Adipocyte (in vitro differentiated cells): ENCODE measurements around the gene CHD9NB.
"Not testable (repeated sequence)": the region's sequence is repeated elsewhere in the genome, so short reads cannot be mapped to it uniquely, and the experiment has no call there.

Source experiments
- DNase-seq: peaks from one replicate; pipeline ENCODE4 v3.0.0-alpha.2; 2015; ENCODE audit warnings: low read depth
- H3K27me3 ChIP-seq: replicated peaks from 2 replicates; pipeline ENCODE4 v1.7.0; 2013; ENCODE audit warnings: mild to moderate bottlenecking, low read length, moderate library complexity; ENCODE audit not compliant: control insufficient read depth, insufficient read depth
- H3K36me3 ChIP-seq: 2 replicates; pipeline ENCODE4 v1.7.0; 2013; ENCODE audit warnings: low read length, mild to moderate bottlenecking, moderate library complexity; ENCODE audit not compliant: control insufficient read depth, insufficient read depth, severe bottlenecking
- H3K4me1 ChIP-seq: 2 replicates; pipeline ENCODE4 v1.7.0; 2013; ENCODE audit warnings: mild to moderate bottlenecking, low read length, moderate library complexity; ENCODE audit not compliant: control insufficient read depth, insufficient read depth
- H3K4me3 ChIP-seq: 2 replicates; pipeline ENCODE4 v1.7.0; 2013; ENCODE audit warnings: mild to moderate bottlenecking, low read length, moderate library complexity
- H3K9ac ChIP-seq: 2 replicates; pipeline ENCODE4 v1.7.0; 2013; ENCODE audit warnings: mild to moderate bottlenecking, low read length, moderate library complexity
- H3K9me3 ChIP-seq: 2 replicates; pipeline ENCODE4 v1.7.0; 2013; ENCODE audit warnings: mild to moderate bottlenecking, low read length, moderate library complexity; ENCODE audit not compliant: control insufficient read depth

CHD9NB gene

DNA sequence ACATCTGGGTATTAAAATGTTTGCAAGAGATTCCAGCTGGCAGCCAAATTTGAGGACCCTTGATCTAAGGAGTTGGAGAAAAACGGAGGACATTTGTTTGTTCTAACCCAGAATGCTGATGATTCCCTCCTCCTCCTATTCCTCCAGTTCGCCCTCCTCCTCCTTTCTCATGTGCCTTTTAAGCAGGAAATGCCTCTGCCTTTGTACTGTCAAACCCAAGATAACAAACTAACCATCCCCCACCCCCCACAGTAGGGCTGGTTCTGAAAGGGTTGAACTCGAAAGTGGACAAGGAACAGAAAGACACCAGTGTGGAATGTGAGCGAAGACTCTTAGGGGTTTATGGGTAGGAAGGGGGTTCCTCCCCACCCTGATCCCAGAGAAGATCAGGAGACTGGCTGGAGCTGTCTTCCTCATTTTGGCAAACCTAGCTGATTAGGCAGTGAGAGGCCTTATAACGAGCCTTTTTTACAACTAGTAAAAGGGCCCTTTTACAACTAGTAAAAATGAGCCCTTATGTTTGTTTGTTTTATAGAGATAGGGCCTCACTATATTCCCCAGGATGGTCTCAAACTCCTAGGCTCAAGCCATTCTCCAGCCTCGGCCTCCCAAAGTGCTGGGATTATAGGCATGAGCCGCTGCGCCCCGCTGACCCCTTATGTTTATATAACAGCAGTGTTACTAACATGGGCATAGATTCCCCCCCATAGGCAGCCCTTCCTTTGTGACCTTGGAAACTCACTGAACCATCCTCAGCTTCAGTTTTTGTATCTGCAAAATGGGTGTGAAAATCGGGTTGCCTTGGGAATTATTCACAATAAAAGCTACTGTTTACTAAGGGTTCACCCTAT, 3.1 kb upstream of the CHD9NB start:
- H3K36me3 ChIP-seq: no peaks in the 10 kb centered on the region
- H3K9ac ChIP-seq: peak overlapping the region; percentile 95
- H3K4me3 ChIP-seq: peak overlapping the region; percentile 87
- peak; percentile 69 for DNase-seq
- H3K27me3 ChIP-seq: no peaks in the 10 kb centered on the region
- H3K4me1 ChIP-seq: peaks cover 44% of the 10 kb centered on the region
- H3K9me3 ChIP-seq: no peaks in the 10 kb centered on the region

DNA sequence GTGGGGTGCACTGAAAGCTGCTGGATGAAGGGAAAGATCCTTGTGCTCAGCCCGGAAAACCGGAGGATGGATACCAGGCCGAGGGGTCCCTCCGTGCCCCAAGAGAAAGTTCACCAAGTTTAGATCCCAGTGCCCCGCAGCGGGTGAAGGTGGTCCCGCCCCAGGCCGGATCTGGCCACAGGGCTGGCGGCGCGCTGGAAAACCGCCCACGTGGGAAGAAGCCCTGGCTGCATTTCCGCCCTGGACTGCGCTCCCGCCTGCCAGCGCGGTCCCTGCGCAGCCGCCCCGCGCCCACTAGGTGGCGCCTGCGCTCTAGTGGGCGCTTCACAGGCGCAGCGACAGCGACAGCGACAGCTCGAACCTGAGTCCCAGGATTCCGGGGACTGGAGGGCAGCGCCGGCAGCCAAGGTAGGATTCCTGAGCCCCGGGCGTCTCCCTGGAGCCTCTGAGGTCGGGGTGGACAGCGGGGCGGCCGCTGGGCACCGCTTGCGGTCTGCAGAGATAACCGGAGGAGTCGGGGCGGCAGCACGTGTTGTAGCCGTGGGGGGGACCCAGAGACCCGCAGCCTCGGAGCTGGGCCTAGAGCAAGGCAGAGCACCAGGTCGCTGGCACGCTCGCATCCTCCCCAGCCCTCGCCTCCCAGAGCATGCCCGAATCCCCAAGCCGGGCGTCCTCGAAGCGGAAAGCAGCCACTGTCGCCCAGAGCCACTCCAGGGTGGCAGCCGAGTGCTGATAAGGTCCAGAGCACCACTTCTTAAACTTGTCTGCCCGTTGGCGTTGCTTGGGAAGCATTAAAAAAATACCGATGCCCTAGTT, 2.2 kb upstream of the CHD9NB start, which contains the start of gene CHD9:
TSS of gene CHD9 (plus strand) at position 322 of the 816 bp plus-strand sequence. CDS start 101,099 bp downstream, outside the sequence.
- Histone ChIP-seq H3K27me3 (no peaks in the 10 kb centered on the region), H3K9me3 (no peaks in the 10 kb centered on the region), H3K9ac (peak within 1 kb of the TSS; percentile 95), H3K36me3 (no peaks in the 10 kb centered on the region), H3K4me1 (peaks cover 44% of the 10 kb centered on the region), H3K4me3 (peak within 1 kb of the TSS; percentile 87)
- DNase-seq: peak; percentile 94

DNA sequence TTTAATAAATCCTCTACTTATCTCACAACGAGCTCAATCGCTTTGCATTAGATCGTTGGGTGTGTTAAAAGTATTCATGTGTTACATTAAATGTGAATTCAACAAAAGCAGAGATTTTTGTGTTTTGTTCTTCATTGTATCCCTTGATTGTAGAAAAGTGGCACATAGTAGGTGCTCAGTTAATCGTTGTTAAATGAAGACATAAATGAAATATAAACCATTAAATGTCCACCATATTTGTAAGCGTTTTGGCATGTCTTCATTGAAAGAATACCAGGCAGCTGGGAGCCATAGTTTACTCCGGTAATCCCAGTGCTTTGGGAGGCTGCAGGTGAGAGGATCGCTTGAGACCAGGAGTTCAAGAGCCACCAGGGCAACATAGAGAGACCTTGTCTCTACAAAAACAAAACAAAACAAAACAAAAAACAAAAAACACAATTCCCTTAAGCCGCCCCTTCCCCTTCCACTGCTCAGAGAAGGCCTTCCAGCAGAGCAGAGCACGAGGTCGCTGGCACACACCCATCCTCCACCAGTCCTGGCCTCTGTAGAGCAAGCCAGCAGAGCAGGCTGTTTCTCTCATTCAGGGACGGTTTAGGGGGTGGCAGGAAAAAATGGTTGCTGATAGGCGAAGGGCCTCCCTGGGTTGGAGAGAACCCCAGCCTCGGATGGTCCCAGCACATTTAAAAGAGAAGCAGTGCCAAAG, 1.4 kb upstream of the CHD9NB start:
- Histone ChIP-seq H3K9ac (peak overlapping the region; percentile 95), H3K9me3 (no peaks in the 10 kb centered on the region), H3K36me3 (no peaks in the 10 kb centered on the region), H3K27me3 (no peaks in the 10 kb centered on the region), H3K4me3 (peak overlapping the region; percentile 87), H3K4me1 (peaks cover 44% of the 10 kb centered on the region)
- peak; percentile 40 for DNase-seq

DNA sequence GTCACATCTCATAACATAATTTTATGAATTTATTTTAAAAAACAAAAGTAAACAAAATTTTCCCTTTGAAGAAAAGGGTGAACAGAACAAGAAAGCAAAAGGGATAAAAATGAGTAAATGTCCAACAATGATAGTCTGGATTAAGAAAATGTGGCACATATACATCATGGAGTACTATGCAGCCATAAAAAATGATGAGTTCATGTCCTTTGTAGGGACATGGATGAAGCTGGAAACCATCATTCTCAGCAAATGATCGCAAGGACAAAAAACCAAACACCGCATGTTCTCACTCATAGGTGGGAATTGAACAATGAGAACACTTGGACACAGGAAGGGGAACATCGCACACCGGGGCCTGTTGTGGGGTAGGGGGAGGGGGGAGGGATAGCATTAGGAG, 1.4 kb downstream of the CHD9NB start:
- not testable (repeated sequence) for DNase-seq, H3K36me3 ChIP-seq, H3K9ac ChIP-seq, H3K27me3 ChIP-seq, H3K9me3 ChIP-seq, H3K4me3 ChIP-seq
- peaks cover 30% of the 10 kb centered on the region for H3K4me1 ChIP-seq

DNA sequence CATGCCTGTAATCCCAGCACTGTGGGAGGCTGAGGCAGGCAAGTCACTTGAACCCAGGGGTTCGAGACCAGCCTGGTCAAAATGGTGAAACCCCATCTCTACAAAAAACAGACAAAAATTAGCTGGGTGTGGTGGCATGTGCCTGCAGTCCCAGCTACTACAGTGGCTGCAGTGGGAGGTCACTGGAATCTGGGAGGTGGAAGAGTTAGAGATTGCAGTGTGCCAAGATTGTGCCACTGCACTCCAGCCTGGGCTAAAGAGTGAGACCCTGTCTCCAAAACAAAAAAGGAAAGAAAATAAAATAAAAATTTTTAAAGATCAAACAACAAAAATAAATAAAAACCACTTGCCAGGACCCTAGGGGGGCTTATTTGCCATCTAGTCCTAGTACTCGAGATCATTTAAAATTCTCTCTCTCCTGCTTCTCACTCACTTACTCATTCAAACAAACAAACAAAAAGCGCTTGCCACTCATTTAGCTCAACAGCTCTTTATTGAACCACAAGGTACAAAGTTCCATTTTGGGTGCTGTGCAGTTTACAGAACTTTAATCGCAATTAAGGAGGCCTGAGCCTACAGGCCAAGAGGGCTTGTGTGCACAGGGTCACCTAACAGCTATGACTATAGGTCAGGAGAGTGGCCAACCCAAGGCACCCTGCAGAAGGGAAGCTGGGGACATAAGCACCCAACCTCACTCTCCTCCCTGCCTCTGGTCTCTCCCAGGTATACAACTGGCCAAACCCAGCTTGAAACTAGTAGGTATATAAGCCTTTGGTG, 4.4 kb downstream of the CHD9NB start:
- no peak overlapping the region for H3K9ac ChIP-seq
- H3K4me3 ChIP-seq: no peak overlapping the region
- H3K9me3 ChIP-seq: no peaks in the 10 kb centered on the region
- H3K4me1 ChIP-seq: peaks cover 23% of the 10 kb centered on the region
- H3K27me3 ChIP-seq: no peaks in the 10 kb centered on the region
- H3K36me3 ChIP-seq: no peaks in the 10 kb centered on the region
- DNase-seq: no peak

DNA sequence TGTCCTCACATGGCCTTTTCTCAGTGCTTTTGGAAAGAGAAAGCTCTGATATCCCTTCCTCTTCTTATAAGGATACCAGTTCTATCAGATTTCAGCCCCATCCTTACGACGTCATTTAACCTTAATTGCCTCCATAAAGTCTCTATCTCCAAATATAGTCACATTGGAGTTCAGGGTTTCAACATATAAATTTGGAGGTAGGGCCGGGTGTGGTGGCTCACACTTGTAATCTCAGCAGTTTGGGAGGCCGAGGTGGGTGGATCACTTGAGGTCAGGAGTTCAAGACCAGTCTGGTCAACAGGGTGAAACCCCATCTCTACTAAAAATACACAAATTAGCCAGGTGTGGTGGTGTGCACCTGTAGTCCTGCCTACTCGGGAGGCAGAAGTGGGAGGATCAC, 5.2 kb downstream of the CHD9NB start:
- not testable (repeated sequence) for DNase-seq, H3K9ac ChIP-seq, H3K36me3 ChIP-seq, H3K4me3 ChIP-seq, H3K9me3 ChIP-seq, H3K27me3 ChIP-seq
- peaks cover 26% of the 10 kb centered on the region for H3K4me1 ChIP-seq

DNA sequence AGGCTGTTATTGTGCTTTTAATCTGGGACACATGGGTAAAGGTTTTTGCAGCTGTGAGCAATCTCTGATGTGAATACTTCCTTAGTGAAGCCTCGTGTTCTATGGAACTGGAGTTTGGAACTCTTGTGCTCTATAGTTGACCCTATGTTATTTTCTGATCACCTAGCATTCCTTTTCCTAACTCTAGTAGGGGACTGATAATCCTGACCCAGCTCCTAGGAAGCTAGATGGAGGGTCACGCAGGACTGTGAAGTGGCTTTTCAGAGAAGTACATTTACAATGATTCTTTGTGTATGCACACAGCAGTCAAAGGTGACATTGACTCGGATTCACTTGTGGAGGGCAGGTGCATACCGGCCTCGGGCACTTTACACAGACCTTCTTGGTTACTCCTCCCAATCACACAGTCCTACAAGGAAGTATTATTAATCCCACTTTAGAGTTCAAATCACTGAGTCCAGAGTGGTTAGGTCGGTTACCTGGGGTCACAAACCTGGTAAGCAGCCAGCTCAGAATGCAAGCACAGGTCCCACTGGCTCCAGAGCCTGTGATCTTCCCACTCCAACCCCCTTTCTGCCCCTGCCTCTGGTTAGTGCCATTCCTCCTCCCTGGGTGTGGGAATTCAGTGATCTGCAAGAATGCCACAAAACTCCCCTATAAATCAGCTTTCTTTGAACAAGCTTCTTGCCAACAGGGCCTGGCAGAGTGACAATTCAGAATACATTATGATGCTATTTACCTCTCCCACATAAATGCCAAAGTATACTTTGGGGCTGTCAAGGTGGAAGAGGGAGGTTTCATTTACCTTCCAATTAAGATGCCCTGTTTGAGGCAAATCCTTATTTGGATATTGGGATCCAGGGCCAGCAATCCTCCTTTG, 7.1 kb downstream of the CHD9NB start:
- DNase-seq: no peak
- Histone ChIP-seq H3K9ac (no peak overlapping the region), H3K27me3 (no peaks in the 10 kb centered on the region), H3K4me3 (no peak overlapping the region), H3K36me3 (no peaks in the 10 kb centered on the region), H3K4me1 (peaks cover 33% of the 10 kb centered on the region), H3K9me3 (no peaks in the 10 kb centered on the region)

DNA sequence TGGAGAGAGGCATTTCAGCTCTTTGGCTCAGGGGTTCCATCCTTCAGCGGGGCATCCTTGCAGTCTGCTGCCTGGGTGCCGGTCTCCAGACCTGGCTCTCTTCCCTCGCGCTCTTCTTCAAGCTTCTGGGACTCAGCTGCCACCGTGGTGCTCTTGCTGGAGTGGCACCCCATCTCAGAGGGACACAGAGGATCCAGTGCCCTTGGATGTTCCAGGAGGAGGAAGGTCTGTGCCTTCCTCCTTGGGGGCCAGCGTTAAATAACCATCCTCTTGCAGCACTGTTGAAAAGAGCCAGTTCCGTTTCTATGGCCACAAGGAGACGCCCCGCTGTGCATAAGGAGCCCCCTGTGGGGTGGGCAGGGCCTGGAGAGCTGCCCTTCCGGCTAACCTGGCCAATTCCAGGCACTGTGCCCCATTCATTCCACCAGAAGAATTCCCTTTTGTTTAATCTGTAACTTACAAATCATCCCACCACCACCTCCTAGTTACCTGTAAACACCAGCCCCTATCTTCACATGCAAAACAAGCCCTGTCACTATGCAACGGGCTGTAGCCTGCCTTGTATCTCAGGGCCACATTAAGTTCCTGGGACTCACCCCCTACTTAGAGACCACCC, 8.6 kb downstream of the CHD9NB start:
- no peak for DNase-seq
- H3K4me3 ChIP-seq: peak overlapping the region; percentile 67
- H3K9me3 ChIP-seq: no peaks in the 10 kb centered on the region
- no peaks in the 10 kb centered on the region for H3K27me3 ChIP-seq
- H3K4me1 ChIP-seq: peaks cover 33% of the 10 kb centered on the region
- peak overlapping the region; percentile 79 for H3K9ac ChIP-seq
- no peaks in the 10 kb centered on the region for H3K36me3 ChIP-seq

DNA sequence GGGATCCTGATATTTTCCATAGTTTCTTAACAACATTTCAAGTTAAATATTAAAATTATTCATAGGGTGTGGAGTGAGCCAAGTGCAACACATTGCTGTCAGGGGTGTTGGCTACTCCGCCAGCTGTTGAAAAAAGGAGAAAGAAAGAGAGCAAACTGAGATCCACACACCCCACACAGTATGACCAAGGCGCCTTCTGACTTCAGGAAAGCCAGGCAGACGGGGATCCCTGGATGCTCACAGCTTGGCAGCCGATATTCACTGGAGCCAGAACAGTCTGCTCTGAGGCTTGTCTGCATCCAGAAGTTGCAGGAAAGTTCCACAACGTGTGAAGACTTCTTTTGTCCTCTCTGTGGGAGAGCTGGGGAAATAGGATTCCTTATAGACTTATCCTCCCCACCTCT, 9.3 kb downstream of the CHD9NB start:
- Histone ChIP-seq H3K4me1 (peaks cover 33% of the 10 kb centered on the region), H3K4me3 (peak overlapping the region; percentile 67)

More for the DNA sequence above, 9.3 kb downstream of the CHD9NB start:
- Histone ChIP-seq H3K9ac (peak overlapping the region; percentile 79), H3K36me3 (no peaks in the 10 kb centered on the region), H3K27me3 (no peaks in the 10 kb centered on the region), H3K9me3 (no peaks in the 10 kb centered on the region)
- peak; percentile 36 for DNase-seq
